ENCODE data around the gene UNC5C. TPM values are rescaled to one million over a fixed set of nuclear protein-coding genes. Genes with fewer than 3 reads are reported as not detected.

Gene UNC5C
- total RNA-seq, 1 experiment from 2014 or later: 0.11 TPM

DNA sequence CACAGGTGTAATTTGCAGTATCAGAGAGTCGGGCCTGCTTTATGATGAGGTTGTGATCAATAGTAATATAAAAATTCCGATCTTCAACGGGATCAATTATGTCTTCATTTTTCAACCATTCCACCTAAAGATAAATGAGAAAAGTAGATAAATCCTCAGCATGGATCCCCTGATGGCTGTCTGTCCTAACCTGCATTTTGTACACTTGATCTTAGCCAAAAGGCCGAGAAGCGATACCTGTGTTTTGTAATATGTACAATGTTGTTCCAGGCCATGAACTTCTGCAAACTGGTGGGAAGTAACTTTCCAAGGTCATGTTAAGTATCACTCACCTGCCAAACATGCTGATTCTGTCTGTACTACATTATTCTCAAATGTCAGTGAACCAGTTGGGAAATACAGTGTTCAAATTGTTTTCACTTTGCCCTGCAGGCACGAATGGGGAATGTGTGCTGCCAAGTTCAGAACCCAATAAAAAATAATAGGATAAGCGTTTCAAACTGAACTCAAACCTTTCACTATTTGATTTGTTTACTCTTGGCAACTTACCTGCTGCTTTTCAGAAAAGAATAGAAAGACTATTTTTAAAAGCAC, 298.1 kb downstream of the UNC5C start:
- ChIA-PET CTCF (no interaction called here), POLR2A (ENCODE audit: low non-redundant PET) (no interaction called here)
- Histone ChIP-seq H3K4me3 (ENCODE audit: low read depth, low read length, poor library complexity, severe bottlenecking) (no peak overlapping the region), H3K36me3 (ENCODE audit: insufficient read depth, low read length, poor library complexity, severe bottlenecking) (no peaks in the 10 kb centered on the region), H3K4me1 (ENCODE audit: insufficient read depth, low read length, poor library complexity, severe bottlenecking) (no peaks in the 10 kb centered on the region), H3K27ac (ENCODE audit: low read depth, low read length, poor library complexity, severe bottlenecking) (no peak overlapping the region), H3K27me3 (replicated peaks; ENCODE audit: insufficient read depth, low read depth, low read length, poor library complexity) (no peaks in the 10 kb centered on the region), H3K9me3 (ENCODE audit: low read depth, low read length, poor library complexity, severe bottlenecking) (no peaks in the 10 kb centered on the region)
- DNase-seq (ENCODE audit: low spot score): no peak
- TF ChIP-seq, protein P1, sequence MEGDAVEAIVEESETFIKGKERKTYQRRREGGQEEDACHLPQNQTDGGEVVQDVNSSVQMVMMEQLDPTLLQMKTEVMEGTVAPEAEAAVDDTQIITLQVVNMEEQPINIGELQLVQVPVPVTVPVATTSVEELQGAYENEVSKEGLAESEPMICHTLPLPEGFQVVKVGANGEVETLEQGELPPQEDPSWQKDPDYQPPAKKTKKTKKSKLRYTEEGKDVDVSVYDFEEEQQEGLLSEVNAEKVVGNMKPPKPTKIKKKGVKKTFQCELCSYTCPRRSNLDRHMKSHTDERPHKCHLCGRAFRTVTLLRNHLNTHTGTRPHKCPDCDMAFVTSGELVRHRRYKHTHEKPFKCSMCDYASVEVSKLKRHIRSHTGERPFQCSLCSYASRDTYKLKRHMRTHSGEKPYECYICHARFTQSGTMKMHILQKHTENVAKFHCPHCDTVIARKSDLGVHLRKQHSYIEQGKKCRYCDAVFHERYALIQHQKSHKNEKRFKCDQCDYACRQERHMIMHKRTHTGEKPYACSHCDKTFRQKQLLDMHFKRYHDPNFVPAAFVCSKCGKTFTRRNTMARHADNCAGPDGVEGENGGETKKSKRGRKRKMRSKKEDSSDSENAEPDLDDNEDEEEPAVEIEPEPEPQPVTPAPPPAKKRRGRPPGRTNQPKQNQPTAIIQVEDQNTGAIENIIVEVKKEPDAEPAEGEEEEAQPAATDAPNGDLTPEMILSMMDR (conservative IDR thresholded peaks at IDR 0.05; ENCODE audit: low read depth, low read length): no peak
- no peak for TF ChIP-seq EZH2 (IDR thresholded peaks at IDR 0.05; ENCODE audit: borderline replicate concordance, low read depth, low read length, poor library complexity, severe bottlenecking)
- intact Hi-C loops (cut with micrococcal nuclease; ENCODE audit: unreplicated experiment): no loop called here
- no TSS peak for BruUV-seq (replicated peaks)

DNA sequence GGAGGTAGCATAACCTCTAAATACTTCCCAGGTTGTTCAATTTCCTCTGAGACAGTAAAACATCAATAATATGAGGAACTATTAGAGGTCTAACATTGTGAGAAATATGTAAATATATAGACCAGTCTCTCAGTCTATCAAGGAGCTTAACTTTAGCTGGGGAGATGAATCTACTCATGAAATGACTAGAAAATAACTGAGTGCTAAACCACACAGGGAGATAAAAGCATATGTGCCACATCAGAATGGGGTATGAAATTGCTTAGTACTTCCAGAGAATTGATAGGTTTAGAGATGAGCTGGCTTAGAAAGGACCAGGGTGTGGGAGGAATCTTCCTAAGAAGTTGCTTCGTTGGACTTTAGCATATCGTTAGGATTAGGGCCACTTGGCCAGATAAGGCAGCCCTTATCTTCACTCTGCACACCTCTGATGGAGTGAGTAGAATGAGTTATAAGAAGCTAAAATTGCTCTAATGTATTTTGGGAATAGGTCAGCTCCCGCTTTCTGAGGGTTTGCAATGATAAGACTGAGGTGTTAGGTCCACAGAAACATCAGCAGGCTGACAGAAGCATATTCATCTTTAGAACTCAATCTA, 299.2 kb downstream of the UNC5C start:
- Histone ChIP-seq H3K27me3 (replicated peaks; ENCODE audit: insufficient read depth, low read depth, low read length, poor library complexity) (no peaks in the 10 kb centered on the region), H3K4me1 (ENCODE audit: insufficient read depth, low read length, poor library complexity, severe bottlenecking) (no peaks in the 10 kb centered on the region), H3K36me3 (ENCODE audit: insufficient read depth, low read length, poor library complexity, severe bottlenecking) (no peaks in the 10 kb centered on the region), H3K27ac (ENCODE audit: low read depth, low read length, poor library complexity, severe bottlenecking) (no peak overlapping the region), H3K4me3 (ENCODE audit: low read depth, low read length, poor library complexity, severe bottlenecking) (no peak overlapping the region), H3K9me3 (ENCODE audit: low read depth, low read length, poor library complexity, severe bottlenecking) (no peaks in the 10 kb centered on the region)
- CTCF ChIA-PET: no interaction called here
- no peak for TF ChIP-seq EZH2 (IDR thresholded peaks at IDR 0.05; ENCODE audit: borderline replicate concordance, low read depth, low read length, poor library complexity, severe bottlenecking)
- TF ChIP-seq, protein P1 (conservative IDR thresholded peaks at IDR 0.05; ENCODE audit: low read depth, low read length): no peak
- no peak for DNase-seq (ENCODE audit: low spot score)
- intact Hi-C loops (cut with micrococcal nuclease; ENCODE audit: unreplicated experiment): no loop called here
- no TSS peak for BruUV-seq (replicated peaks)
- POLR2A ChIA-PET (ENCODE audit: low non-redundant PET): no interaction called here

DNA sequence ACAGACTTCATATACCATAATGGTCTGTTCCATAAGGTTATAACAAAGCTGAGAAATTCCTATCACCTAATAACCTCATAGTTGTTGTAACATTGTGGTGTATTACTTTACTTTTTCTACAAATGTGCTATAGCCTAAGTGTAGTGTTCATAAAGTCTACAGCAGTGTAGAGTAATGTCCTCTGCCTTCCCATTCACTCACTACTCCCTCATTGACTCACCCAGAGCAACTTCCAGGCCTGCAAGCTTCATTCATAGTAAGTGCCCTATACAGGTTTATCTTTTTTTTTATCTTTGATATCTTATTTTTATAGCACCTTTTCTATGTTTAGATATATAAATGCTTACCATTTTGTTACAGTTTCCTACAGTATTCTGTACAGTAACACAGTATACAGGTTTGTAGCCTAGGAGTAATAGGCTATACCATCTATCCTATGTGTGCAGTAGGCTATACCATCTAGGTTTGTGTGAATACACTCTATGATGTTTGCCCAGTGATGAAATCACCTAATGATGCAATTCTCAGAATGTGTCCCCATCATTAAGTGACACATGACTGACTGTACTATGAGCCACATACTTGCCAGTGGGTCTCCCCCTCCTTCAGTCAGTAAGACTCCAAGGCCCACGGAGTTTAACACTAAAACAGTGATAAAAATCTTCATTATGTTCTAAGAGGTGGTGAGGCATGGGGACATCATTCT, 299.9 kb downstream of the UNC5C start:
- H3K36me3 ChIP-seq (ENCODE audit: insufficient read depth, low read length, poor library complexity, severe bottlenecking): no peaks in the 10 kb centered on the region
- ChIA-PET POLR2A (ENCODE audit: low non-redundant PET) (interaction anchor here (0.5 kb wide), 1 partner anchor 51 kb away, joined by 8 read pairs; no protein-coding TSS in a partner anchor), CTCF (no interaction called here)
- H3K27me3 ChIP-seq (replicated peaks; ENCODE audit: insufficient read depth, low read depth, low read length, poor library complexity): no peaks in the 10 kb centered on the region
- no peak for DNase-seq (ENCODE audit: low spot score)
- H3K27ac ChIP-seq (ENCODE audit: low read depth, low read length, poor library complexity, severe bottlenecking): no peak overlapping the region
- BruUV-seq (replicated peaks): no TSS peak
- no peak overlapping the region for H3K4me3 ChIP-seq (ENCODE audit: low read depth, low read length, poor library complexity, severe bottlenecking)
- TF ChIP-seq, protein P1 (conservative IDR thresholded peaks at IDR 0.05; ENCODE audit: low read depth, low read length): no peak
- no peak for TF ChIP-seq EZH2 (IDR thresholded peaks at IDR 0.05; ENCODE audit: borderline replicate concordance, low read depth, low read length, poor library complexity, severe bottlenecking)
- H3K4me1 ChIP-seq (ENCODE audit: insufficient read depth, low read length, poor library complexity, severe bottlenecking): no peaks in the 10 kb centered on the region
- H3K9me3 ChIP-seq (ENCODE audit: low read depth, low read length, poor library complexity, severe bottlenecking): no peaks in the 10 kb centered on the region
- intact Hi-C loops (cut with micrococcal nuclease; ENCODE audit: unreplicated experiment): no loop called here
